Muscle of back (tissue), 11 donors: ENCODE results near the gene SFXN5. TPM values are rescaled to one million over a fixed set of nuclear protein-coding genes. Genes with fewer than 3 reads are reported as not detected.

Experiments
- DNase-seq, 3 donors: peaks; one replicate each; pipeline versions ENCODE4 v3.0.0 to v3.0.0-alpha.2; 2013
- polyA plus RNA-seq, 10 donors: library from polyadenylated mRNA; unstranded; fragments of 120-200 nt; gene quantifications; one replicate each; pipeline ENCODE4 v1.2.1, GENCODE V29; 2013; ENCODE audit not compliant: insufficient read length in 10 of 10

Gene SFXN5
- polyA plus RNA-seq, 10 donors, result 4.8 to 7.8 (median 6.3) TPM

DNA sequence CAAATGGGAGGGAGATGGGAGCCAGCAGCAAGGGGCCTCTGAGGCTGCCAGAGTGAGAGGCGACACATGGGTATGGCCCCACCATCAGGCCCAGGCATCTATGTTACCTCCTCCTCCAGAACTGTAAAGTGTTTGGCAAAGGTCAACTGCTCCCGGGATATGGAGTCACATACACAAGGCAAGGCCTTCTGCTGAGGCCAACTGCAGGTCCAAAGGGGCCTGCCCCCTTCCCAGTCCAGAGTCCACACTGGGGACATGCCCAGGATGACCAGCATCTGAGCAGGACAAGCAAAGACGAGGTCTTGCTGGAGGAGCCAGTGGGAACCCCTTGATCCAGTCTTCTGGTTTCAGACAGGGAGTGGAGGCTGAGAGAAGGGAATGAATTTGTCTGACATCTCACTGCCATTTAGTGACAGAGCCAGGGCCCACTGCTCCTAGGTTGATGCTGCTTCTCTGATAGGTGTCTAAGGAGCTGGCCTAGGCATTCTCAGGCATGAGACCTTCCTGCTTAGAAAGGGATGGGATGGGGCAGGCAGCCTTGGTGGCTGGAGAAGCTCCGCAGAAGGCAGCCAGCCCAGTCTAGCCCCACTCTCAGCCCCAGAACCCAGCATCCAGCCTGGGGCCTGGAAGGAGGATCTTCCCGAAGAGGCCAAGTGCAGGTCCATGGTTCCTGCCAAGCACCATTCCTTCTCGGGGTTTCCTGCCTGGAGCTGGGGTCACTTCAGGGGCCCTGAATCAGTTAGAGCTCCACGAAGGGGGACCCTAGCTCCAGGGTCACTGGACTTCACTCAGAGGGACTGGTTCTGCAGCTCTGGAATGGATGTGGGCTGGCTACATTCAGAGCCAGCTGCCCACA lies 127.7 kb downstream of the SFXN5 start:
- DNase-seq, result no peak

DNA sequence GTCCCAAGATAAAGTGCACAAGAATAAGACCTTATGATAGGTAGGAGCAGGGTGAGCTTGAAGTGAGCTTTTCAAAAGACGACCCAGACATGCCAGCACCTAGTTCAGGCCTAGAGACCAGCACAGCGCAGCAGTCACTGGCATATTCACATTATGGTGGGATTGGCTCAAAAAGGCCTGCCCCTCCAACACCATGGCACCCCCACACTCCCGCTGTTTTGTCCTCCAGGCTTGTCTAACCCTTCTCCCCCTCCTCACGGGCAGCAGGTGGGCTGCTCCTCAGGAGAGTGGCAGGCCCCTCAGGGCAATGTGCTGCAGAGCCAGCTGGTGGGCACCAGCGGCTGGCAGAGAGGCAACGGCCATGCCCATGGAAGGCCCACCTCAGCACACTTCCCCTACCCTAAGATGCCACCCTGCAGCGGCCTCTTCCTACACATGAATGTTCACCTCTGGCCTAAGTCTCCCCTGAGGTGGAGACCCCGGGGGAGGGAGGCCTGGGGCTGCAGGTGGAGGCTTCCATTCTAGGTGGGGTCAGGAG lies 128.6 kb downstream of the SFXN5 start:
- DNase-seq, result no peak

DNA sequence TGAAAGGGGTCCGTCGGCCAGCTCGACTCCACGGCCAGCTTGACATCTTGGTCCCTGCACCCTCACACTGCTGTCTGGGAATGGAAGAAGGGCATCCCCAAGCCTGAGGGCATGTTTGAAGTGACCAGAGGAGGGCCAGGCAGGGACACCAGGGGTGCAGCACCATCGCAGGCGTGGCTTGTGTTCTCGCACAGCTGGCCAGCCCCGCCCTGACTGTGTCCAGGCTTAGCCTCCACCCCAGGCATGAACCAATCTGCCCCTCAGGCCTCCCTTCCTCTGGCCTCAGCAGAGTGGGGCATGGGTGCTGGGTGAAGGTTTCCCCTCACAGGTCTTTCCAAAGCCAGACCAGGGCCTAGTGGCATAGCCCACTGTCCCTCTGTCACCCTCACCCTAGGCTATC lies 129.2 kb downstream of the SFXN5 start:
- no peak for DNase-seq

DNA sequence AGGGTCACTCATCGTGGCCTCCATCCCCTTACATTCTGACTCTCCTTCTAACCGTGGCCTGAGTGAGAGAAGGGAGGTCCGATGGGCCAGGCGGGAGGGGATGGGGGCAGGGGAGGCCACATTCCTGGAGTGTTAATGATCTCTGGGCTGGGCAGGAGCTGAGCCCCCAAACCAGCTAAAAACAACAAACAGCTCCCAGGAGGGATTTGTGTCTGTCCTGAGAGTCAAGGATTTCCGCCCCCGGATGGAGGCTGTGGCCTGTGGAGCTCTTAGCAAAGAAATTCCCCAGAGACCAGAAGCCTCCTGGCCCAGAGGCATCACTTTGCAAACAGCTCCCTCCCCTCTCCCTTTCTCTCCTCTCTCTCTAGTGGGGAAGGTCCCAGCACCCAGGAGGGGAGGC lies 130.7 kb downstream of the SFXN5 start:
- DNase-seq, result peak in 1 of 3 donors; percentile 25

DNA sequence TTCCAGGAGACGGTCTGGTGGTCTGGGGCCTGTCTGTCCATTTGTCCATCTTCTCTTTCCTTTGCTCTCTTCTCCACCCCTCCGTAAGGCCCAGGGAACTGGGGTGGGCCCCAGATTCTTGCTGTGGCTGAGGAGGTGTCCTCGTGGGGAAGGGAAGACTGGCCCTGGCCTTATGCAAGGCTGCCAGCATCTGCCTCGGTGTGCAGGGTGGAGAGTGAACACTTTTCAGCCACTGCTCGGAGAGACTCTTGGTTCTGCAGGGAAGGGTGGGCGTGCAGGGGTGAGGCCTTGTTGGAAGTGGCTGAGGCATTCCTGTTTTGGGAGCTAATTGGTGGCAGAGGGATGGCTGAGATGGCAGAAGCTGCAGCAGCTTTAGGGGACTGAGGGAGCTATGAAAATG lies 131.2 kb downstream of the SFXN5 start:
- no peak for DNase-seq

DNA sequence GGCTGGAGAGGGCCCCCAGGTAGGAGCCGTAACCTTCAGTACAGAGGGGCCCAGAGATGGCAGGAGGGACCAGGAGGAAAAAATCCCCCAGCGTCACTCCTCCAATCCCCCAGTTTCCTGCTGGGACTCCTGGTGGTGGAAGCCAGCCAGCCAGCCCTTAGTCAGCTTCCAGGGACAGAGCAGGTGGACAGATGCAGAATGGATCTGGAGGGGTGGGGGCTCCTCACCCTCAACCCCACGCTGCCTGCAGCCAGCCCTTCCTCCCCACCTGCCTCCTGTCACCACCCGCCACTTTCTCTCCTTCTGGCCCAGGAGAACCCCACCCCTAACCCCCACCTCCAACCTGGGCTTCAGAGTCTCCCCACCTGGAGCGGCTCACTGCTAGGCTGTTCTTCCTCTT lies 133.1 kb downstream of the SFXN5 start:
- DNase-seq, result no peak

DNA sequence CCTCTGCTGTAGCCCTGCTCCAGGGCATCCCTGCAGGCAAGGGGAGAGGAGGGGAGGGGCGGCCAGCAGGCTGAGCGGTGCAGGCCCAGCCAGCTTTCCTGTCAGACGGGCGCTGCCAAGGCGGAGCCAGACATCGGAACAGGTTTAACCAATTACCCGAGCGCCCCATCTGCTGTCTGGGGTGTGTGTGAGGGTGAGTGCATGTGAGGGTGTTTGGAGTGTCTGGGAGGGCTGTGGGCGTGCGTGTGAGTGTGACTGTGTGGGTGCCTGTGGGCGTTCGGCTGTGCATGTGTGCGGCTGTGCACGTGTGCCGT lies 134.2 kb downstream of the SFXN5 start:
- no peak for DNase-seq

DNA sequence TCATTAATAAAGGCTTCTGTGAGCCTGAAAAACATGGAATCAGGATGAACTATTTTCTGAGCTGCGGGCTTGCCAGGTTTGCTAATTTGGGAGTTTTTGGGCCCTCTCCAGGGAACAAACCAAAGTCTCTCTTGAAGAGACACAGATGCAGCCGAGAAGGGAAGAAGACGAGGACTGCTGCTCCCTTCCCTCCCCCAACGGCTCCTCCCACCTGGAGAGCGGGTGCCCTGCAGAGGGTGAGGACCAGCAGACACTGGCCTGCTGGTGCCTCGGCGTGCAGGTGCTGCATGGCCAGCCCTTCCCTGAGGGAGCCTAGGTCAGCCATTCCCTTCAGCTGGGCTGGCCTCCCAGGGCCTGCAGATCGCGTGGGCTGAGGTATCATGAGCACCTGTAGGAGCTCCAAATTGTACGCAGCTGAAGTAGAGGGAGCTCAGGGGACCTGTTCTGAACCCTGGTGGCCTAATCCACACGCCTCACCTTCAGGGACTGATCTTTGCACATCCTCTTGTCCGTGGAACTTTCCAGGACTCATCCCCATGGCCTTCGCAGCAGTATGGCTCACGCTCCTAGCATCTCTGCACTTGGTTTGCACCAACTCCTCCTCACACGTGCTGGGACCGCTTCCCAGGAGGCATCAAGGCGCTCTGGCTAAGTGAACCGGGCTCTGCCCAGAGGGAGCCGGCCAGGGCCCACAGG lies 134.7 kb downstream of the SFXN5 start:
- no peak for DNase-seq

DNA sequence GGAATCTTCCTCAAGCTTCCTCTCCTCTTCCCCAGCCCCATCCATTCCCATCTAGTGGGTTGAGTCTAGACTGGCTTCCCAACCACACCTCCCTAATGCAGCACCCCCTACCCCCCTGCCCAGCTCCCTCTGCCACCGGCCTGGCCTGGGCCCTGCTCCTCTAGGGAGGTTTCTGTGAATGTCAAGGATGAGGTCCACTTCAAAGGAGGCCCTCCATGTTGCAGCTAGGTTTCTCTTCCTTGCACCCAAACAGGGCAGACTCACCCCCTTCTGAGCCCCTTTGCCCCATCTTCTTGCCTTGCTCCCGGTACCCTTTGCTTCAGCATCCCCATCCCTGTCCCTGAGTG lies 135.9 kb downstream of the SFXN5 start:
- no peak for DNase-seq

DNA sequence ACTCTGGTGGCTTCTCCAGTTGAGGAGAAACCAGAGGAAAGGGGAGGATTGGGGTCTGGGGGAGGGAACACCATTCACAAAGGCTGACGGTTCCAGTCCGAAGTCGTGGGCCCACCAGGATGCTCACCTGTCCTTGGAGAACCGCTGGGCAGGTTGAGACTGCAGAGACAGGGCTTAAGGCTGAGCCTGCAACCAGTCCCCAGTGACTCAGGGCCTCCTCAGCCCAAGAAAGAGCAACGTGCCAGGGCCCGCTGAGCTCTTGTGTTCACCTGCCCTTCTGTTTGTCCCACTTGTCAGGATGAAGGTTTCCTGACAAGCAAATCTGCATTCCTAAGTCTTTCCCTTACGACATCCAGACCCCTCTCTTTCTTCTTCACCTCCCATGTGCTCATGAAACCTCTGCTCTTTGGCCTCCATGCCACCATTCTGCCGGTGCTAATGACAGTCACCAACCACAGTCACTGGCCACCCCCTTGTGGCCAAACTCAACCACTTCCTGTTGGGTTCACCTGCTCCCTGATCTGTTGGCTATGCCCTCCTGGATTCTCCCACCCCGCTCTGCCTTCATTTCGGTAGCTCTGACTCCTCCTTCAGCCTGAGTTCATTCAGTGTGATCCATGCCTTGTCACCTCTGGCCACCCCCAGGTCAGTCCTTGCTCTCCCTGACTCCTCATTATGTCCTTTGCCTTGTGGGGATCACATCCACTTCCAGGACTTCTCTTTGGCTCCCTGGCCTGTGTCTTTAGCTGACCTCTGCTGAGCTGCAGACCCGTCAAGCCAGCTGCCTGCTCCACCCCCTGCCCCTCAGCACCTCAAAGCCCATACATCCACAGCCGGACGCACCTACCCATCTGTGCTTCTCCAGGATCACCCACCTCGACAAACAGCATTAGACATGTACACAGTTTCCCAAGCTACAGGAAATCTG lies 136.6 kb downstream of the SFXN5 start:
- no peak for DNase-seq

DNA sequence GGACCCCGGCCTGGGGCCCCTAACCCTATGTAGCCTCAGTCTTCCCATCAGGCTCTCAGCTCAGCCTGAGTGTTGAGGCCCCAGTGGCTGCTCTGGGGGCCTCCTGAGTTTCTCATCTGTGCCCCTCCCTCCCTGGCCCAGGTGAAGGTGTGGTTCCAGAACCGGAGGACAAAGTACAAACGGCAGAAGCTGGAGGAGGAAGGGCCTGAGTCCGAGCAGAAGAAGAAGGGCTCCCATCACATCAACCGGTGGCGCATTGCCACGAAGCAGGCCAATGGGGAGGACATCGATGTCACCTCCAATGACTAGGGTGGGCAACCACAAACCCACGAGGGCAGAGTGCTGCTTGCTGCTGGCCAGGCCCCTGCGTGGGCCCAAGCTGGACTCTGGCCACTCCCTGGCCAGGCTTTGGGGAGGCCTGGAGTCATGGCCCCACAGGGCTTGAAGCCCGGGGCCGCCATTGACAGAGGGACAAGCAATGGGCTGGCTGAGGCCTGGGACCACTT lies 137.8 kb downstream of the SFXN5 start:
- DNase-seq, result no peak

DNA sequence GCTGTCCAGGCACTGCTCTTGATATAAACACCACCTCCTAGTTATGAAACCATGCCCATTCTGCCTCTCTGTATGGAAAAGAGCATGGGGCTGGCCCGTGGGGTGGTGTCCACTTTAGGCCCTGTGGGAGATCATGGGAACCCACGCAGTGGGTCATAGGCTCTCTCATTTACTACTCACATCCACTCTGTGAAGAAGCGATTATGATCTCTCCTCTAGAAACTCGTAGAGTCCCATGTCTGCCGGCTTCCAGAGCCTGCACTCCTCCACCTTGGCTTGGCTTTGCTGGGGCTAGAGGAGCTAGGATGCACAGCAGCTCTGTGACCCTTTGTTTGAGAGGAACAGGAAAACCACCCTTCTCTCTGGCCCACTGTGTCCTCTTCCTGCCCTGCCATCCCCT lies 138.3 kb downstream of the SFXN5 start:
- DNase-seq, result no peak

DNA sequence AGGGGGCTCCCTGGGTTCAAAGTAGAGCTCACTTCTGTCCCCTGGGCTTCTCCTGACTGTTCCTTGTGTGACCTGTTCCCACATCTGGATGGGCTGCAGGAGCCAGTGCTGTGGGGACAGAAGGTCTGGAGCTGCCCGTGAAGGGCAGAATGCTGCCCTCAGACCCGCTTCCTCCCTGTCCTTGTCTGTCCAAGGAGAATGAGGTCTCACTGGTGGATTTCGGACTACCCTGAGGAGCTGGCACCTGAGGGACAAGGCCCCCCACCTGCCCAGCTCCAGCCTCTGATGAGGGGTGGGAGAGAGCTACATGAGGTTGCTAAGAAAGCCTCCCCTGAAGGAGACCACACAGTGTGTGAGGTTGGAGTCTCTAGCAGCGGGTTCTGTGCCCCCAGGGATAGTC lies 138.7 kb downstream of the SFXN5 start:
- DNase-seq, result no peak

DNA sequence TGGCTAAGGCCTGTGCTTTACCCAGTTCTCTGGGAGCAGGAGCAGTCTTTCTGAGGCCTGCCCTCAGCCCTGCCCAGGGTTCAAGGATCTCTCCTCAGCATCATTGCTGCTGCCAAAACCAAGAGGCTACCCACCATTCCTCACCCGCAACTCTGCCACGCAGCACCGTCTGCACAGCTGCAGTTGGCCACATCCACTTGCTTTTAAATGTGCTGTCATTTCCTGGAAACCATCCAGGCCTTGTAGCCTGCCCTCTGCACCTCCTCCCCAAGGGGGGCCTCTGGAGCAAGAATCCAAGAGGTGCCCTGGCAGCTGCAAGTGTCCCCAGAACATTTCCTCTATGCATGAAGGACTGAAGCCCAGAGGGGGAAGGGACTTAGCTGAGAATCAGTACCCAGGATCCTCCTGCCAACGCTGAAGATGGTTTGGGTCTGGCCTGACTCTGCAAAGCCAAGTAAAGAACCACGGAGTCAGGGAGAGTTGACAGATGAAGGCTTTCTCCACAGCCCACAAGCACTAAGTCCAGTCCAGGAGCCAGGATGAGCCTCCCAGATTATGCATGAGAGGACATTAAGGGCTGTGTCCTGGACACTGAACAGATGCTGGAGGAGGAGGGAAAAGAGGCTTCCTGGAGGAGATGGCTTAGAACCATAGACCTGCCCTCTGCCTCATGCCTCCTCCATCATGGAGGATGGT lies 139.3 kb downstream of the SFXN5 start:
- no peak for DNase-seq

DNA sequence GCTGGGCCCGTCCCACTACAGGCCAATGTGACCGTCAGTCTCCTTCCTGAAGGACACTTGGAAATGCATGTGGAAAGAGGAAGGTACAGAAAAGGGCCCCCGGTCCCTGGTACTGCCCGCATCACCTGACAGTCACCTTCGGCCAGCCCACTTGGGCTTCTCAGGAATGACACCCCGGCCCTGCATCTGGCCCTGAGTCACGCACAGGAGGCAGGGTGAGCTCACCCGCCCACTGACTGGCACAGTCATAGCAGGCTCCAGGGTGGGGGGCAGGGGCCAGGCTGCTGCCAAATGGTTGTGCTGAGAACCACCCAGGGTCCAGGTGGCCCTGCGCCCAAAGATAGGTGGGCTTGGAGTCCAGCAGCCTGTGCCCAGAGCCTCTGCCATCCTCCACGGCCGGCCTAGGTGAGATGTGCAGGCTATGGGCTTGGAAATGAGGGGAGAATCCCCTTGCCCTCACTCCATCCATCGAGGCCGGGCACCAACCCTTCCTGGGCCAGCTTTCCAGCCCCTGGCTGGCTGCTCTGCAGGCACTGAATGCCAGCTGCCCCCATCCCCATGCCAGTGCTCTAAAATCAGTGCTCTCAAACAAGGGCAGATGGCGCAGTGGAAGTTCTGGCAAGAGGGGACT lies 140.1 kb downstream of the SFXN5 start:
- no peak for DNase-seq

DNA sequence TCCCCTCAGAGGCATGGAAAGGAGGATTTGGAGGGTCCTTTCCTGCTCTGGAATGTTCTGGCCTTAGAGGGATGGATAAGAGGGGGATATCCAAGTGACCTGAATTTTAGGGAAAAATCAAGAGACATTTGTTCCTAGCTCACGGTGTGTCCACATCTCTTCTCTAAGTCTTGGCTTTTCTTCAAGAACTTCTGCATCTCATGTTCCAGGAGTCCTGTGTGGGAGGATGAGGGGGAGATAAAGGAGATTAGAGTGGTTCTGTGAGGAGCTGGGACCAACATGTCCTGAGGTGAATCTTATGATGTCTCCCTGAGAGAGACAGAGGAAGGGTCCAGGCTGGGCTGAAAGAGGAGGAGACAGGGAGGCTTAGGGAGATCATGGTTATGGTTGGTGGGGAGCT lies 142.5 kb downstream of the SFXN5 start:
- no peak for DNase-seq

DNA sequence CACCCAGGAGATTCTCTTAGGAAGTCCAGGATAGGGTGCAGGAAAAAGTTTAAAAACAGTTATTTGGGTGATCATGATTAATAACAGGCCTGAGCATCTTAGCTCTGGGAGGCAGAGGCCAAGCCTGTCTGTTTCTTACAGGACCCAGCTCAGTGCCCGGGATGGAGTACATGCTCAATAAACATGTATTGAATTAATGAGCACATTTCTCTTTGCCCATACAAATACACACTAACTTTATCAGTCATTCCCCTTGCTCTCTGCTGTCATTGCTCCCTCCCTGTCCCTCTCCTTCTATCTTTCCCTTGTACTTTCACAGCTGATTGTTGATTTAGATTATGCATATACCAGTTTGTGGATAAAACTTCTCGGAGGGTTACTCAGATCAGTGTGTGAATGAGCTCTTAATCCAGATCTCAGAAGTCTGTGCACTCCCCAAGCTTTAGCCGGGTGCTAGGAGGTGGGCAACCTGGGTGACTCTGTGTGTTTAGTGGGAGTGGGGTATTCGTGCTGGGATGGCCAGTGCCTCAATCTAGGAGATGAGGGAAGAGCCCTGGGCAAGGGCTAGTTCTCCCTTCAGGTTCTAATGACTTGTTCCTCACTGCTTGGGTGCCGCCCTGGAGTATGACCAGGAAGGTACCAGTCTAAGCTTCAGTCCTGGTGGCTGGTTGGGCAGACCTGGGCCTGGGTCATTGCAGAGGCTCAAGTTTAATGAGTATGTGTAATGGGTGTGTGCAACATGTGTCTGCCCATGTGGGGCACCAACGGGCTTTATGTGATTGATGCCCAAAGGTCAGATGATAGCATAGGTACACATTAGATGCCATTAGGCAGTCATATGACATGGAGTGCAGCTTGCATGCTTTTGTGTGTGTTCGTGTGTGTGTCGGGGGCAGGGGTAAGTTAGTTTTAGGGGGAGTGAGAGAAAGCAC lies 143.6 kb downstream of the SFXN5 start:
- DNase-seq, result no peak

DNA sequence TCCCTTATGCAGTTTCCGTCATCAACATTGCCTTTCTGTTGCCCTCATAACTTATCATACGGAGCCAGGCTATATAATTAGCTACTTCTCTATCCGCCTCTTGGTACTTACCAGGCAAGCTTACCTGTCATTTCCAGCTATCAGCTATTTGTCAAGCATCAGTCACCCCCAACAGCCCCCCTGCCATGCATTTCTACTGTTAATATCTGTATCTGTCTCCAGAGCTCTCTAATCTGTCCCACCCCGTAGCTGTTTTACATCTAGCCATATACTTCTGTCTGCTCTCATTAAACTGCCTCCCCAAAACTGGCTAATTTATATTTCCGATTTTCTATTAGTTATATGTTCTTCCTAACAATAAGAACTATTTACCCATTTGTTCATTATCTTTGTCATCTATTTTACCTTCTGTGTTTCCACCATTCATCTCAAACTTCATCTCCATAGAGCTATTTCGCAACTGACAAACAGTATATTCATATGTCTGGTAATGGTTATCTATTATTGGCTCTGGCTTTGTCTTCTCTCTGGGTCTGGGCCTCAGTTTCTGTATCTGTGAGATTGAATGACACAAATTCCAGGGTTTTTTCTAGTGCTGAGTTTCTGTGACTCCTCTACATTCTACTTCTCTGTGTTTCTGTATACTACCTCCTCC lies 144.6 kb downstream of the SFXN5 start:
- no peak for DNase-seq

DNA sequence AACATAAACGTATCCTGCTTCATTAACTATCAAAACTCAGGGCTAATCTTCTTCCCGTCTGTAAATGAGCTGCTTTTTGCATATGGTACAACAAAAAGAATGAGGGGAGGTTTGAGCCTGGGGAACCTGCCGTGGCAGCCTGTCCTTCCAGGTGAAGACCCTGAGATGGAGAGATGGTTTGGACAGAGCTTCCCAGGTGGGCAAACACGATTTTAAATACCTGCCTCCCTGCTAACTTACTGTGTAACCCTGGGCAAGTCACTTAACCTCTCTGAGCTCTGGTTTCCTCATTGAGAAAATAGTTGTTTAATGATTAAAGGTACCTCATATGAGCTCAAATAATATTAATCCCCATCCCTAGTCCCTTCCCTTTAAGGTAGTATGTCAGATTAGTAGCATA lies 145.1 kb downstream of the SFXN5 start:
- no peak for DNase-seq
